Putamen (tissue), 1 donor: ENCODE data around the gene ABCA3.
"Not testable (repeated sequence)": the region's sequence is repeated elsewhere in the genome, so short reads cannot be mapped to it uniquely, and the experiment has no call there.

ENCODE experiments used
- DNase-seq: peaks from one replicate; pipeline ENCODE4 v3.0.0-alpha.2; 2016; ENCODE audit warnings: low spot score

The ABCA3 gene

GRCh38 chr16:2278956-2279800 is 61.4 kb downstream of the ABCA3 start:
- no peak for DNase-seq

- no peak for DNase-seq
Measured at GRCh38 chr16:2278272-2278608, 62.3 kb downstream of the ABCA3 start.

GRCh38 chr16:2277466-2278271 is 62.9 kb downstream of the ABCA3 start:
- no peak for DNase-seq

DNA sequence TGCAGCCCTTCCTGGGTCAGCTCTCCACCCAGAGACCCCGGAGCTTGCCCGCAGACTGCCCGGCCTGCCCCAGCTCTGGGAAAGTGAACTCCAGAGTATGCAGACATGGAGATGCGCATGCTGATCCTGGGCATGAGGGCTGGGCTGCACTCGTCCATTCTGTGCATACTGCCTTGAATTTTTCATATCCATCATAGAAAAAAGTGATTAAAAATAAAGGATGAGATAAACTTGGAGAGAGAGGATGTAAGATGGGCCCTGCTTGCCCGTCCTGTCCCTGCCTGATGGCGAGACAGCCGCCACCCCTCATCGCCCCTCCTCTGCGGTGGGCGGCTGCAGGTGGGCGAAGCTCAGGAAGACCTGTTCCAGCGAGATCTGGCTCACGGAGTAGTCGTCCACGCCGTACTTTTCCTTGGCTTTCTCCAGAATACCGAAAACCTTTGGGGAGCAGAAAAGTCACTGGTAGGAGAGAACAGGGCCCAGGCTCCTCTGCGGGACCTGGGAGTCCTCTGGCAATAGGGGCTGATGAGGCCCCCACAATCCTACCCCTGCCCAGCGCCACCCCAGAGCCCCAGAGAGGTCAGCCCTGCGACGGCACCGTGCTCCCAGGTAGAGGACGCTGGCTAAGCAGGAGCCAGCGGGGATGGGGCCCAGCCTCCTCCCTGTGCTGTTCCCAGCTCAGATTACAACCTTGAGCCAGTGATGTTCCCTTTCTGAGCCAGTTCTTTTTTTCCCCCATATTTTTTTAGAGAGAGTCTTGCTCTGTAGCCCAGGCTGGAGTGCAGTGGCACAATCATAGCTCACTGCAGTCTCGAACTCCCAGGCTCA is 63.9 kb downstream of the ABCA3 start:
- DNase-seq = no peak

DNA sequence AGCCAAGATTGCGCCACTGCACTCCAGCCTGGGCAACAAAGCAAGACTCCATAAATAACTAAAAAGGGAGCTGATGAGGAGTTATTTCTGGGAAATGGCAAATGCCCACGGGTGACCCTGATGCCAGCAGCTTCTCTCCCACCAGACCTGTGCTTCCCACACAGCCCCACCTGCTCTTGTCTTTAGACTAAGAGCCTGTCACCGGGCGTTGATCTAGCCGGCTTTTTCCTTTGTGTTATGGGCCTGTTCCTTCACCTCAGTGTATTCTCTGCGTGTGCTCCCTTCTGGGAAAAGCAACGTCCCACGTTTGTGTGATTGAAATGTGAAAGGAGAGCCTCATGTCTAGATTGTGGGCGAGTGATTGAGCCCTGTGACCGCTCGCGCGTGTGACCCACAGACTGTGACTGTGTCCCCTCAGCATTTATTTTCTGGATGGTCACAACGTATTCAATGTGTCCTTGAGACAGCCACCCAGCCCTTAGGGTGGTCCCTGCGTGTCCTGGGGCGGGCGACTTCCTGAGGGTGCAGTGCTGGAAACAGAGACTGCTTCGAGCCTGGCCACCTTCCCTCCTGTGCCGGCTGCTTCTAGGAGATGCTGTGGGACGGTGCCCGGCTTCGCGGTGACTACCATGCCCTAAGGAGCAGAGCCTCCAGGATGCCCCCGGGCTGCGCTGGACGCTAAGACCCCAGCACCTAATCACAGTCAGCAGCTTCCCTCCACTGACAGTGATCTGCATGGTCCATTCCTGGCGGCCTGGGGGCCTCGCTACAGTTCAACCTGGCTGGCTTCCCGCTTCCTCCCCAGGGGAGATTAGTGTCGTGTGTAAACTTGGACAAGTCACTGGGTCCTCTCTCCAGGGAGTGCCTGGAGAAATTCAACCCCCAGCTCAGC is 64.8 kb downstream of the ABCA3 start:
- DNase-seq = no peak

GRCh38 chr16:2273931-2274330 is 66.6 kb downstream of the ABCA3 start:
- DNase-seq = no peak

DNA sequence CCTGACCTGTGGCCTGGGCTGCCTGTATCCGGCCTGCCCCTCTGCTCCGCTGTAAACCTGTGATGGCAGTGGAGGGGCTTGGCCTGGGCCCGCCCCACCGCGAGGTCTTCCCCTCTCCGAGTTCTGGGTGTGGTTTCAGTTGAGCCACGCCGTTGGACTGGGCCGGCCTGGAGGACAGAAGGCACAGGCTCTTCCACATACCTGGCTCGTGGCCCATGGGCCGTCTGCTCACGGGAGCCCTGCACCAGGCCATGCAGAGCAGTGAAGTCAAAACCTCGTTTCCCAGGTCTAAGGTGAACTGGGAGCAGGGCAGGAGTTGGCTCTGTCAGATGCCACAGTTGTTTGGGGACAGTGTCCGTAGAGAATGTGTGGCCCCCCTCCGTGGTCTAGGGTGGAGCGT is 67.0 kb downstream of the ABCA3 start:
- DNase-seq = no peak

GRCh38 chr16:2271848-2272461 is 68.6 kb downstream of the ABCA3 start:
- DNase-seq = no peak

DNA sequence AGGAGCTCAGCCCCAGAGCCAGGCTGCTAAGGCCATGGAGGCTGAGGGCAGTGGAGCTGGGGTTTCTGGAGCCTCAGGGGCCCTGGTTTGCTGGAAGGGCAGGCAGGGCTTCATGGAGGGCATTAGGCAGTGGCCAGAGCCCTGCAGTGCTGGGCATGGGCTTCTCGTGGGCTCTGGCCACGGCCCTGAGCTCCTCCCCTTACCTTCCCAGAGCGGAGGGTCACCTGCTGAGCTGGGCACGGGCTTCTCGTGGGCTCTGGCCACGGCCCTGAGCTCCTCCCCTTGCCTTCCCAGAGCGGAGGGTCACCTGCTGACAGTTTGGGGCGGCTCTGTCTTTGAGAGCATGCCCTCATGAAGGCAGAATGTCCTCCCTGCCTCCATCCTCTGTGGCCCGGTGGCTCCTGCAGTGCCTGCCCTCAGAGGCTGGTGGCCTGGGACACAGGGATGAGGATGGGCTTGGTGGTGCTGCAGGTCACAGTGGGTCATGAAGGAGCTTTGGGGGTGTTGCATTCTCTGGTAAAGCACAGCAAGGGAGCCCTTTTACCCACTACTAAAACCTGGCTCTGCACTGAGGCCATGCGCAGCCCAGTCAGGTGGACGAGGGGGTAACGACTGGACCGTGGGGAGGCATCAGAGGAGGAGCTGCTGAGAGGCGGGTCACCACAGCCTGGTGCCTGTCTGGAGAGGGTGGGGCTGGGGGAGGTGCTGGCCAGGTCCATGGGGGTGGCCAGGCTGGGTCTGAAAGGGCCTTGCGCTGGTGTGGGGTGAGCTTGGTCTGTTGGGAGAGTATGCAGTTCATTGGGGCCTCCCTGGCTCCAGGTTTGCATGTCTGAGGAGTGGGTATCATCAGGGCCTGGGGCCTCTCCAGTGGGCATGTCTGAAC is 69.7 kb downstream of the ABCA3 start:
- DNase-seq = no peak

- no peak for DNase-seq
Measured at GRCh38 chr16:2270070-2270462, 70.5 kb downstream of the ABCA3 start.

GRCh38 chr16:2267913-2268666 is 72.4 kb downstream of the ABCA3 start, which contains the start of gene RNPS1:
Gene RNPS1 (minus strand): TSS chr16:2268126. CDS start chr16:2264643, 3,483 bp downstream.
- peak; percentile 94 for DNase-seq

DNA sequence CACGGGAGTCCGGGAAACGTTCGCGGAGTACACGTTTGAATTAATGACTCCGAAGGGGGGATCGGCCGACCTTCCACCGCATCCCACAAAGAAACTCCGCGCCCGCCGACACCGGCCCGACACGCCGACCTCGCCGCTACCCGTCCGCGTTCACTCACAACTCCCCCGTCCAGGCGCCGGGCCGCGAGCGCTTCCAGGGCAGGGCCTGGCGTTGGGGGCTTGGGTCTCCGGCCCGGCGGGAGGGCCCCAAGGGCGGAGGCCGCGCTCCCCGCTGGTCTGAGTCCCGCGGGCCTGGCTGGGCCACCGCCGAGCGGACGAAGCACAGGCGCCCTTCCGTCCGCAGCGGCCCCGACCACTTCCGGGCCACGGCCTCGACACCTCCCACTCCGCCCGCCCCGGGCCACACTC is 73.0 kb downstream of the ABCA3 start:
- DNase-seq = not testable (repeated sequence)

DNA sequence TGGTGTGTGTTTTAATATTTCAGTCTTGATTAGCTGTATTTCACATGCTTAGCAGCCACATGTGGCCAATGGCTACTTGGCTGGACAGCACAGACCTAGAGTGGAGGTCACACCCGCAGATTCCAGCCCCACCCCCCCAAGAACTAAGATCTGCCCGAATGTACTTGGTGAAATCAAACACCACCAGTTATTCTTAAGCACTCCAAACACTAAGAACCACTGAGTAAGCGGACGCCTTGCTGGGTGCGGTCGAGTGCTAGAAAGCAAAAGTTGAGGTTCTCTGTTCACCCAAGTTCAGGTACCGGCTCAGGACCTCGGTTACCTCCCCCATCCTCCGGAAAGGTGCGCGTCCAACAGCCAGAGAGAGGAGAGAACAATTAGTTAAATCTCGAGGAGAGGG is 73.6 kb downstream of the ABCA3 start:
- not testable (repeated sequence) for DNase-seq

DNA sequence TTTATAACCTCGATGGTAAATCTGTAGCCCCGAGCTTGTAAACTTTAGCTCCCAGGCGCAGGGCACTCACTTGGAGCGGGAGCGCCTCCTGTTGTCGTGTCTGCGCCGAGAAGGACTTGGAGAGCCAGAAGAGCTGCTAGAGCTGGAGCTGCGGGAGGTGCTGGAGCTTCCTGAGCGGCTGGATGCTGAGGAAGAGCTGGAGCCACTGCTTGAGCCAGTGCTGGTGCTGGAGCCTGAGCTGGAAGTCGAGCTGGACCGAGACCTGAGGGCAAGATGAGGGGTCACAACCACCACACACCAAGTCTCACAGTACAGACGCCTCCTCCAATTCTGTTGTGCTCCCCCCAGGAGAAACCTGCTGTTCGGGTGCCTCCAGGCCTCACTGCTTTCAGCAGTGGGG is 77.5 kb downstream of the ABCA3 start:
- DNase-seq = not testable (repeated sequence)

DNA sequence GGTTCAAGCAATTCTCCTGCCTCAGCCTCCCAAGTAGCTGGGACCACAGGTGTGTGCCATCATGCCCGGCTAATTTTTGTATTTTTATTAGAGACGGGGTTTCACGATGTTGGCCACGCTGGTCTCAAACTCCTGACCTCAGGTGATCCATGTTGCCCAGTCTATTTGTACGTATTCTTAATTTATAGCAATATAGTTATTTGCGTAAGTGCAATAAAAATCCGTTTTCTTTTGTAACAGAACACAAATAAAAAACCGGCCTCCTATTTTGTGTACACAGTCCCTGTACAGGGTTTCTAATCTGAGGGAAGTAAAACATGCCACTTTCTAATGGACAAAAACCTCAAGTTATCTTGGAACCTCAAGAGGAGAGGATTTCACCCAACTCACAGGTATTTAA is 80.3 kb downstream of the ABCA3 start:
- DNase-seq = no peak

GRCh38 chr16:2258530-2258929 is 82.0 kb downstream of the ABCA3 start:
- not testable (repeated sequence) for DNase-seq

DNA sequence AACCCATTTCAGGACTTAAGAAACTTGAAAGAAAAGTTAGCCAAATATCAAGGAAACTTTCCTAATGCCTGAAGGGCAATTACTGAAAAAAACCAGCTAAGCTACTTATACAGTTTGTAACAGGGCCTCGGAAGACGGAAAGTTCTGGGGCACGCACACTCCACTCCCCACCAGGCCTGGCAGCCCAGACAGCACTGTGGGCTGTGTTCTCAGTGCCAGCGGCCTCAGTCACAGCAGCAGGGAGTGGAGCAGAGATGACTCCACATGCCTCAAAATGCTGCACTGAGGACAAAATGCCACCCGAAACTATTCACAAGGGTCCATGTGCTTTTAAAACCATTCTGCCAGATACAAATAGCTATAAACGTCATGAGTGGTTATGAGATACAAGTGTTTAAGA is 82.8 kb downstream of the ABCA3 start:
- no peak for DNase-seq

- DNase-seq = no peak
Measured at GRCh38 chr16:2256531-2257140, 83.9 kb downstream of the ABCA3 start.

DNA sequence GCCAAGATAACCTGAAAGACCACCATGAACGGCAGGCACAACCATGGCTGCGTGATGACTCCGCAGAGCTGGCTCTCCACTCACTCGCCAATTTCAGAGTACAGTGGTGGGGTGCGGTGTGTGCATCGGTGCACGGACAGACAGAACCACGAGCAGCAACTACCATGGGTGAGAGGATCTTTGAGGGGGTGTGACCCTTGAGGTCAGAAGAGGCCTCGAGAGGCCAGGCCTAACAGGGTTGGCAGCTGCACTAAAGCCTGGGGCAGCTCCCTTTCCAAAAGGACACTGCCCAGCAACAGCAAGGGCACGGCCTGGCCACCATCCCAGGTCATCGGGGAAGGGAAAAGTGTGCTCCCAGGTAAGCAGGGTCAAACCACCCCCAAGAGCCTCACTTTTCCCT is 87.2 kb downstream of the ABCA3 start:
- no peak for DNase-seq
